ENCODE measurements around the gene SERPINA4. TPM values are rescaled to one million over a fixed set of nuclear protein-coding genes. Genes with fewer than 3 reads are reported as not detected.

Gene SERPINA4
- total RNA-seq, 1 experiment from 2014 or later: 0.17 TPM

DNA sequence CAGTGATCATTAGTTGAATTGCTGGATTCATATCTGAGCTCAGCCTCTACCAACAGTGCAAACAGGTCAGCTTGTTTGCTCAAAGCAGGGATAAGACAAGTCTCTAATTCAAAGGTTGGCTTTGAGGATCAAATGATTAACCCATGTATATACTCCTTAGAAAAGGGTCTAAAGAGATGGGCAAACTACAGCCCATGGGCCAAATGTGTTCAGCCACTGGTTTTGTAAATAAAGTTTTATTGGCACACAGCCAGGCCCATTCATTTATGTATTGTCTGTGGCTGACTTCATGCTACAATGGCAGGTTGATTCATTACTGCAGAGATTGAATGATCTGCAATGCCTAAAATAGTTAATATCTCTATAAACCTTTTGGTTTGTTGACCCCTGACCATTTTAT lies 3.1 kb downstream of the SERPINA4 start:
- intact Hi-C loops (cut with micrococcal nuclease): no loop called here
- H3K9me3 ChIP-seq (ENCODE audit: control insufficient read depth in 1 of 2, insufficient read depth in 1 of 2, low read depth in 1 of 2, low read length in 2 of 2): no peaks in the 10 kb centered on the region
- no TSS peak for BruUV-seq (replicated peaks)
- ChIA-PET RAD21 (ENCODE audit: low non-redundant PET in 1 of 2, low total read pairs in 2 of 2, uncharacterized antibody in 2 of 2, unreplicated experiment in 2 of 2) (no interaction called here), CTCF (no interaction called here), POLR2A (no interaction called here)
- no peaks in the 10 kb centered on the region for H4K20me1 ChIP-seq (ENCODE audit: insufficient read depth)
- no peak overlapping the region for H3K9ac ChIP-seq (ENCODE audit: low read length)
- H3K4me3 ChIP-seq (replicated peaks in 1 of 2; ENCODE audit: low read depth in 1 of 2, low read length in 2 of 2): no peak overlapping the region
- no peaks in the 10 kb centered on the region for H3K4me1 ChIP-seq (ENCODE audit: control insufficient read depth in 1 of 2, insufficient read depth in 2 of 2, low read length in 2 of 2)
- no peak overlapping the region for H3K27ac ChIP-seq (ENCODE audit: low read depth, low read length)
- H3K36me3 ChIP-seq (ENCODE audit: control insufficient read depth in 1 of 2, insufficient read depth in 2 of 2, low read length in 2 of 2): no peaks in the 10 kb centered on the region
- ATAC-seq (no peak), DNase-seq (ENCODE audit: low read depth, low spot score) (no peak)
- H2AFZ ChIP-seq (ENCODE audit: low read depth, low read length, poor library complexity, severe bottlenecking): no peak overlapping the region
- no peaks in the 10 kb centered on the region for H3K27me3 ChIP-seq (ENCODE audit: insufficient read depth, low read length)
- H3K4me2 ChIP-seq (ENCODE audit: low read length): no peak overlapping the region
- TF ChIP-seq, protein P1, sequence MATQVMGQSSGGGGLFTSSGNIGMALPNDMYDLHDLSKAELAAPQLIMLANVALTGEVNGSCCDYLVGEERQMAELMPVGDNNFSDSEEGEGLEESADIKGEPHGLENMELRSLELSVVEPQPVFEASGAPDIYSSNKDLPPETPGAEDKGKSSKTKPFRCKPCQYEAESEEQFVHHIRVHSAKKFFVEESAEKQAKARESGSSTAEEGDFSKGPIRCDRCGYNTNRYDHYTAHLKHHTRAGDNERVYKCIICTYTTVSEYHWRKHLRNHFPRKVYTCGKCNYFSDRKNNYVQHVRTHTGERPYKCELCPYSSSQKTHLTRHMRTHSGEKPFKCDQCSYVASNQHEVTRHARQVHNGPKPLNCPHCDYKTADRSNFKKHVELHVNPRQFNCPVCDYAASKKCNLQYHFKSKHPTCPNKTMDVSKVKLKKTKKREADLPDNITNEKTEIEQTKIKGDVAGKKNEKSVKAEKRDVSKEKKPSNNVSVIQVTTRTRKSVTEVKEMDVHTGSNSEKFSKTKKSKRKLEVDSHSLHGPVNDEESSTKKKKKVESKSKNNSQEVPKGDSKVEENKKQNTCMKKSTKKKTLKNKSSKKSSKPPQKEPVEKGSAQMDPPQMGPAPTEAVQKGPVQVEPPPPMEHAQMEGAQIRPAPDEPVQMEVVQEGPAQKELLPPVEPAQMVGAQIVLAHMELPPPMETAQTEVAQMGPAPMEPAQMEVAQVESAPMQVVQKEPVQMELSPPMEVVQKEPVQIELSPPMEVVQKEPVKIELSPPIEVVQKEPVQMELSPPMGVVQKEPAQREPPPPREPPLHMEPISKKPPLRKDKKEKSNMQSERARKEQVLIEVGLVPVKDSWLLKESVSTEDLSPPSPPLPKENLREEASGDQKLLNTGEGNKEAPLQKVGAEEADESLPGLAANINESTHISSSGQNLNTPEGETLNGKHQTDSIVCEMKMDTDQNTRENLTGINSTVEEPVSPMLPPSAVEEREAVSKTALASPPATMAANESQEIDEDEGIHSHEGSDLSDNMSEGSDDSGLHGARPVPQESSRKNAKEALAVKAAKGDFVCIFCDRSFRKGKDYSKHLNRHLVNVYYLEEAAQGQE (IDR thresholded peaks at IDR 0.05; ENCODE audit: low read depth): no peak
- TF ChIP-seq FOSL1 (IDR thresholded peaks at IDR 0.05; ENCODE audit: low read depth) (no peak), EGR1 (IDR thresholded peaks at IDR 0.05; ENCODE audit: low read depth) (no peak), ELF1 (IDR thresholded peaks at IDR 0.05; ENCODE audit: borderline replicate concordance, low read depth) (no peak), CEBPB (IDR thresholded peaks at IDR 0.05; ENCODE audit: low read depth) (no peak), SRF (IDR thresholded peaks at IDR 0.05; ENCODE audit: low read depth) (no peak), POLR2A (IDR thresholded peaks at IDR 0.05; ENCODE audit: borderline replicate concordance, extremely low read depth, insufficient read depth, insufficient read length) (no peak), YY1 (IDR thresholded peaks at IDR 0.05; ENCODE audit: extremely low read depth, insufficient replicate concordance, low read depth, low read length) (no peak), RAD21 (IDR thresholded peaks at IDR 0.05; ENCODE audit: low read depth) (no peak), CBX3 (IDR thresholded peaks at IDR 0.05; ENCODE audit: low read depth) (no peak), TCF7L2 (IDR thresholded peaks at IDR 0.05; ENCODE audit: borderline replicate concordance, extremely low read depth, insufficient read depth, insufficient read length) (no peak), POLR2AphosphoS5 (IDR thresholded peaks at IDR 0.05; ENCODE audit: low read depth, low read length) (no peak), EZH2phosphoT487 (IDR thresholded peaks at IDR 0.05; ENCODE audit: borderline replicate concordance) (no peak), SIN3A (IDR thresholded peaks at IDR 0.05; ENCODE audit: low read depth) (no peak), SP1 (IDR thresholded peaks at IDR 0.05; ENCODE audit: low read depth) (no peak), ZNF274 (IDR thresholded peaks at IDR 0.05; ENCODE audit: low read depth, low read length) (no peak), JUND (IDR thresholded peaks at IDR 0.05) (no peak)
- TF ChIP-seq, protein P2, sequence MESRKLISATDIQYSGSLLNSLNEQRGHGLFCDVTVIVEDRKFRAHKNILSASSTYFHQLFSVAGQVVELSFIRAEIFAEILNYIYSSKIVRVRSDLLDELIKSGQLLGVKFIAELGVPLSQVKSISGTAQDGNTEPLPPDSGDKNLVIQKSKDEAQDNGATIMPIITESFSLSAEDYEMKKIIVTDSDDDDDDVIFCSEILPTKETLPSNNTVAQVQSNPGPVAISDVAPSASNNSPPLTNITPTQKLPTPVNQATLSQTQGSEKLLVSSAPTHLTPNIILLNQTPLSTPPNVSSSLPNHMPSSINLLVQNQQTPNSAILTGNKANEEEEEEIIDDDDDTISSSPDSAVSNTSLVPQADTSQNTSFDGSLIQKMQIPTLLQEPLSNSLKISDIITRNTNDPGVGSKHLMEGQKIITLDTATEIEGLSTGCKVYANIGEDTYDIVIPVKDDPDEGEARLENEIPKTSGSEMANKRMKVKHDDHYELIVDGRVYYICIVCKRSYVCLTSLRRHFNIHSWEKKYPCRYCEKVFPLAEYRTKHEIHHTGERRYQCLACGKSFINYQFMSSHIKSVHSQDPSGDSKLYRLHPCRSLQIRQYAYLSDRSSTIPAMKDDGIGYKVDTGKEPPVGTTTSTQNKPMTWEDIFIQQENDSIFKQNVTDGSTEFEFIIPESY (IDR thresholded peaks at IDR 0.05; ENCODE audit: extremely low read depth, insufficient replicate concordance, low read length): no peak
- TF ChIP-seq, protein P3, sequence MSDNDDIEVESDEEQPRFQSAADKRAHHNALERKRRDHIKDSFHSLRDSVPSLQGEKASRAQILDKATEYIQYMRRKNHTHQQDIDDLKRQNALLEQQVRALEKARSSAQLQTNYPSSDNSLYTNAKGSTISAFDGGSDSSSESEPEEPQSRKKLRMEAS (IDR thresholded peaks at IDR 0.05): no peak
- TF ChIP-seq, protein P4, sequence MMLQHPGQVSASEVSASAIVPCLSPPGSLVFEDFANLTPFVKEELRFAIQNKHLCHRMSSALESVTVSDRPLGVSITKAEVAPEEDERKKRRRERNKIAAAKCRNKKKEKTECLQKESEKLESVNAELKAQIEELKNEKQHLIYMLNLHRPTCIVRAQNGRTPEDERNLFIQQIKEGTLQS (IDR thresholded peaks at IDR 0.05): no peak
- H3K79me2 ChIP-seq (ENCODE audit: insufficient read depth, low read length): no peaks in the 10 kb centered on the region
- no peaks in the 10 kb centered on the region for H3K9me2 ChIP-seq (ENCODE audit: insufficient read depth)

Data from HCT116 (cell line).